GM19193 (cell line): ENCODE measurements around the gene SNCA.

Experiments used
- POLR2A ChIP-seq: IDR thresholded peaks from 4 replicates; pipeline ENCODE4 v1.6.1; 2011; ENCODE audit not compliant: insufficient read depth, insufficient read length; ENCODE audit errors: extremely low read depth

Gene SNCA

GRCh38 chr4:89751416-89751815 lies 85.5 kb downstream of the SNCA start:
- TF ChIP-seq POLR2A = no peak

GRCh38 chr4:89746377-89746776 lies 90.6 kb downstream of the SNCA start:
- TF ChIP-seq POLR2A = no peak

- TF ChIP-seq POLR2A = no peak
Measured at GRCh38 chr4:89745708-89746107, 91.3 kb downstream of the SNCA start.

- no peak for TF ChIP-seq POLR2A
Measured at GRCh38 chr4:89744914-89745313, 92.0 kb downstream of the SNCA start.

GRCh38 chr4:89741768-89742167 lies 95.2 kb downstream of the SNCA start:
- no peak for TF ChIP-seq POLR2A

GRCh38 chr4:89739311-89739988 lies 97.5 kb downstream of the SNCA start:
- no peak for TF ChIP-seq POLR2A

- TF ChIP-seq POLR2A = no peak
Measured at GRCh38 chr4:89737888-89738287, 99.1 kb downstream of the SNCA start.

- no peak for TF ChIP-seq POLR2A
Measured at GRCh38 chr4:89733946-89734345, 103.0 kb downstream of the SNCA start.

- TF ChIP-seq POLR2A = no peak
Measured at GRCh38 chr4:89727238-89727637, 109.7 kb downstream of the SNCA start.

GRCh38 chr4:89725268-89725667 lies 111.7 kb downstream of the SNCA start:
- TF ChIP-seq POLR2A = no peak

GRCh38 chr4:89724716-89725115 lies 112.2 kb downstream of the SNCA start:
- no peak for TF ChIP-seq POLR2A

GRCh38 chr4:89723096-89723495 lies 113.9 kb downstream of the SNCA start:
- no peak for TF ChIP-seq POLR2A

- no peak for TF ChIP-seq POLR2A
Measured at GRCh38 chr4:89722517-89722916, 114.4 kb downstream of the SNCA start.

GRCh38 chr4:89720981-89721380 lies 116.0 kb downstream of the SNCA start:
- no peak for TF ChIP-seq POLR2A

- TF ChIP-seq POLR2A = no peak
Measured at GRCh38 chr4:89719536-89720090, 117.3 kb downstream of the SNCA start.

- TF ChIP-seq POLR2A = no peak
Measured at GRCh38 chr4:89716893-89717292, 120.1 kb downstream of the SNCA start.

- no peak for TF ChIP-seq POLR2A
Measured at GRCh38 chr4:89715631-89716030, 121.3 kb downstream of the SNCA start.

- TF ChIP-seq POLR2A = no peak
Measured at GRCh38 chr4:89712827-89713226, 124.1 kb downstream of the SNCA start.

- no peak for TF ChIP-seq POLR2A
Measured at GRCh38 chr4:89712141-89712540, 124.8 kb downstream of the SNCA start.
